Measurements from ENCODE around the gene STAP2. TPM values are rescaled to one million over a fixed set of nuclear protein-coding genes. Genes with fewer than 3 reads are reported as not detected.

The STAP2 gene
- total and polyA plus RNA-seq, 9 of the 15 experiments (the other 6 are each of a cell fraction or from before 2014, with no cell fraction given): 1.2 to 9.8 (median 4.5) TPM

DNA sequence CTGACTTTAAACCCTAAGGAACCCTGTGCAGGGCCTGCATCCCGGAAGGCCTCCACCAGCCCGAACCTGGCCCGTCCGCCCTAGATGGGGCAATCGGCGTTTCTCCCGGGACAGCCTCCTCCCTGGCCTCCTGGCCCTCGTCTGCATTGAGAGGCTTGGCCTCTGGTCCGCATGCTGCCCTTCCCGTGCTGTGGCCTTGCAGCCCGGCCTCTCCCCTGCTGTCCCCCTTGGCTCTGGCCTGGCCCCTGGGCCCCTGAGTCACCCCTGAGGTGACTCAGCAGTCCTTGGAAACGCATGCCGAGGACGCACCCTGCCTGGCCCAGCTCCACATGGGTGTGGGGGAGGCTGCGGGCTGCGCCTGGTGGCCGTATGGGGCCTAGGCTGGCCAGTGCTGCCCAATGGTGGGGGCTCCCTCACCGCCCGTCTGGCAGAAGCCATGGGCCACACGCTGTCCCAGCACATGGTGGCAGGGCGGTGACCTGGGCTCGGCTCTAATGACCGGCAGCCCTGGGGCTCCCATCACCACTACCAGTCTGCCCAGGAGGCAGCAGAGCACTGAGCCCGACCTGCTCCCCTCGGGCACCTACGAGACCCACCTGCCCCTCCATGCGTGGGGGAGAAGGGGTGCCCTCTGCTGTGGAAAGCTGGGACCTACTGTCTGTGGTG, 36.0 kb upstream of the STAP2 start (continued):
- TF ChIP-seq RHOXF2B (CRISPR knock-in tag; conservative IDR thresholded peaks at IDR 0.05) (no peak), ZC3H4 (CRISPR knock-in tag; IDR thresholded peaks at IDR 0.05; ENCODE audit: borderline replicate concordance) (no peak; the same call in 1 of the 2 replicates), GTF2F1 (IDR thresholded peaks at IDR 0.05; ENCODE audit: low read depth, low read length) (no peak), NCOA2 (IDR thresholded peaks at IDR 0.05; ENCODE audit: partially characterized antibody in 2 of 2) (no peak), NBN (IDR thresholded peaks at IDR 0.05; ENCODE audit: low read depth) (no peak; the same call in 1 of the 2 replicates), SOX6 (IDR thresholded peaks at IDR 0.05) (peak; percentile 83), SMC3 (conservative IDR thresholded peaks at IDR 0.05; ENCODE audit: insufficient read depth, low read depth, low read length) (no peak), FOSL1 (tag; conservative IDR thresholded peaks at IDR 0.05) (peak; percentile 100), MTA1 (IDR thresholded peaks at IDR 0.05; ENCODE audit: borderline replicate concordance) (peak; percentile 72; the same call in 1 of the 2 replicates), ZNF121 (CRISPR knock-in tag; conservative IDR thresholded peaks at IDR 0.05) (no peak), COPS2 (conservative IDR thresholded peaks at IDR 0.05) (no peak), FUS (optimal IDR thresholded peaks at IDR 0.05; ENCODE audit: low read depth, low read length) (no peak), XRCC3 (IDR thresholded peaks at IDR 0.05) (no peak), ZKSCAN8 (CRISPR knock-in tag; IDR thresholded peaks at IDR 0.05) (peak; percentile 82; the same call in 1 of the 2 replicates)
- TF ChIP-seq, protein P1, sequence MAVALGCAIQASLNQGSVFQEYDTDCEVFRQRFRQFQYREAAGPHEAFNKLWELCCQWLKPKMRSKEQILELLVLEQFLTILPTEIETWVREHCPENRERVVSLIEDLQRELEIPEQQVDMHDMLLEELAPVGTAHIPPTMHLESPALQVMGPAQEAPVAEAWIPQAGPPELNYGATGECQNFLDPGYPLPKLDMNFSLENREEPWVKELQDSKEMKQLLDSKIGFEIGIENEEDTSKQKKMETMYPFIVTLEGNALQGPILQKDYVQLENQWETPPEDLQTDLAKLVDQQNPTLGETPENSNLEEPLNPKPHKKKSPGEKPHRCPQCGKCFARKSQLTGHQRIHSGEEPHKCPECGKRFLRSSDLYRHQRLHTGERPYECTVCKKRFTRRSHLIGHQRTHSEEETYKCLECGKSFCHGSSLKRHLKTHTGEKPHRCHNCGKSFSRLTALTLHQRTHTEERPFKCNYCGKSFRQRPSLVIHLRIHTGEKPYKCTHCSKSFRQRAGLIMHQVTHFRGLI (CRISPR knock-in tag; IDR thresholded peaks at IDR 0.05): peak; percentile 86; the same call in 1 of the 2 replicates
- TF ChIP-seq, protein P2, sequence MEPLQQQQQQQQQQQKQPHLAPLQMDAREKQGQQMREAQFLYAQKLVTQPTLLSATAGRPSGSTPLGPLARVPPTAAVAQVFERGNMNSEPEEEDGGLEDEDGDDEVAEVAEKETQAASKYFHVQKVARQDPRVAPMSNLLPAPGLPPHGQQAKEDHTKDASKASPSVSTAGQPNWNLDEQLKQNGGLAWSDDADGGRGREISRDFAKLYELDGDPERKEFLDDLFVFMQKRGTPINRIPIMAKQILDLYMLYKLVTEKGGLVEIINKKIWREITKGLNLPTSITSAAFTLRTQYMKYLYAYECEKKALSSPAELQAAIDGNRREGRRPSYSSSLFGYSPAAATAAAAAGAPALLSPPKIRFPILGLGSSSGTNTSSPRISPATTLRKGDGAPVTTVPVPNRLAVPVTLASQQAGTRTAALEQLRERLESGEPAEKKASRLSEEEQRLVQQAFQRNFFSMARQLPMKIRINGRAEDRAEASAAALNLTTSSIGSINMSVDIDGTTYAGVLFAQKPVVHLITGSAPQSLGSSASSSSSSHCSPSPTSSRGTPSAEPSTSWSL (CRISPR knock-in tag; IDR thresholded peaks at IDR 0.05; ENCODE audit: borderline replicate concordance): 0 out of 2 replicates have a peak, but pooled peaks have one; percentile 62
- TF ChIP-seq, protein P3, sequence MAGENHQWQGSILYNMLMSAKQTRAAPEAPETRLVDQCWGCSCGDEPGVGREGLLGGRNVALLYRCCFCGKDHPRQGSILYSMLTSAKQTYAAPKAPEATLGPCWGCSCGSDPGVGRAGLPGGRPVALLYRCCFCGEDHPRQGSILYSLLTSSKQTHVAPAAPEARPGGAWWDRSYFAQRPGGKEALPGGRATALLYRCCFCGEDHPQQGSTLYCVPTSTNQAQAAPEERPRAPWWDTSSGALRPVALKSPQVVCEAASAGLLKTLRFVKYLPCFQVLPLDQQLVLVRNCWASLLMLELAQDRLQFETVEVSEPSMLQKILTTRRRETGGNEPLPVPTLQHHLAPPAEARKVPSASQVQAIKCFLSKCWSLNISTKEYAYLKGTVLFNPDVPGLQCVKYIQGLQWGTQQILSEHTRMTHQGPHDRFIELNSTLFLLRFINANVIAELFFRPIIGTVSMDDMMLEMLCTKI (IDR thresholded peaks at IDR 0.05; ENCODE audit: partially characterized antibody): no peak
- TF ChIP-seq, protein P4, sequence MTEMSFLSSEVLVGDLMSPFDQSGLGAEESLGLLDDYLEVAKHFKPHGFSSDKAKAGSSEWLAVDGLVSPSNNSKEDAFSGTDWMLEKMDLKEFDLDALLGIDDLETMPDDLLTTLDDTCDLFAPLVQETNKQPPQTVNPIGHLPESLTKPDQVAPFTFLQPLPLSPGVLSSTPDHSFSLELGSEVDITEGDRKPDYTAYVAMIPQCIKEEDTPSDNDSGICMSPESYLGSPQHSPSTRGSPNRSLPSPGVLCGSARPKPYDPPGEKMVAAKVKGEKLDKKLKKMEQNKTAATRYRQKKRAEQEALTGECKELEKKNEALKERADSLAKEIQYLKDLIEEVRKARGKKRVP (CRISPR knock-in tag; IDR thresholded peaks at IDR 0.05): peak; percentile 74
- TF ChIP-seq, protein P5, sequence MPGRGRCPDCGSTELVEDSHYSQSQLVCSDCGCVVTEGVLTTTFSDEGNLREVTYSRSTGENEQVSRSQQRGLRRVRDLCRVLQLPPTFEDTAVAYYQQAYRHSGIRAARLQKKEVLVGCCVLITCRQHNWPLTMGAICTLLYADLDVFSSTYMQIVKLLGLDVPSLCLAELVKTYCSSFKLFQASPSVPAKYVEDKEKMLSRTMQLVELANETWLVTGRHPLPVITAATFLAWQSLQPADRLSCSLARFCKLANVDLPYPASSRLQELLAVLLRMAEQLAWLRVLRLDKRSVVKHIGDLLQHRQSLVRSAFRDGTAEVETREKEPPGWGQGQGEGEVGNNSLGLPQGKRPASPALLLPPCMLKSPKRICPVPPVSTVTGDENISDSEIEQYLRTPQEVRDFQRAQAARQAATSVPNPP (IDR thresholded peaks at IDR 0.05; ENCODE audit: borderline replicate concordance, insufficient read depth, insufficient read length): no peak
